Retina (tissue), 1 donor: ENCODE measurements around the gene CD74.
"Not testable (repeated sequence)": the region's sequence is repeated elsewhere in the genome, so short reads cannot be mapped to it uniquely, and the experiment has no call there.

Experiments used
- DNase-seq: peaks from one replicate; pipeline ENCODE4 v3.0.0-alpha.2; 2016

CD74 gene

GRCh38 chr5:150441813-150442698 lies 29.3 kb upstream of the CD74 start:
- DNase-seq, result no peak

- no peak for DNase-seq
Observed at GRCh38 chr5:150440948-150441812, 28.5 kb upstream of the CD74 start.

- DNase-seq, result peak; percentile 30
Observed at GRCh38 chr5:150438873-150439546, 26.3 kb upstream of the CD74 start.

GRCh38 chr5:150436141-150436680 lies 23.5 kb upstream of the CD74 start:
- peak; percentile 83 for DNase-seq

GRCh38 chr5:150434464-150434863 lies 21.8 kb upstream of the CD74 start:
- DNase-seq, result no peak

- no peak for DNase-seq
Observed at GRCh38 chr5:150431574-150431973, 18.9 kb upstream of the CD74 start.

GRCh38 chr5:150431048-150431447 lies 18.3 kb upstream of the CD74 start:
- DNase-seq, result no peak

GRCh38 chr5:150429410-150429873 lies 16.7 kb upstream of the CD74 start:
- DNase-seq, result no peak

- DNase-seq, result no peak
Observed at GRCh38 chr5:150428978-150429377, 16.3 kb upstream of the CD74 start.

GRCh38 chr5:150428106-150428876 lies 15.6 kb upstream of the CD74 start:
- DNase-seq, result peak; percentile 31

GRCh38 chr5:150426165-150426564 lies 13.5 kb upstream of the CD74 start:
- DNase-seq, result not testable (repeated sequence)

- no peak for DNase-seq
Observed at GRCh38 chr5:150422758-150423157, 10.0 kb upstream of the CD74 start.

GRCh38 chr5:150422075-150422474 lies 9.4 kb upstream of the CD74 start:
- no peak for DNase-seq

GRCh38 chr5:150419630-150420270 lies 7.0 kb upstream of the CD74 start:
- DNase-seq, result no peak

GRCh38 chr5:150413902-150414790 lies 1.4 kb upstream of the CD74 start:
- DNase-seq, result not testable (repeated sequence)

- no peak for DNase-seq
Observed at GRCh38 chr5:150413176-150413901, 629 bp upstream of the CD74 start.

GRCh38 chr5:150411245-150411979 lies 1.3 kb downstream of the CD74 start:
- no peak for DNase-seq

- peak; percentile 63 for DNase-seq
Observed at GRCh38 chr5:150410524-150411244, 2.0 kb downstream of the CD74 start.
